CD4-positive, alpha-beta T cell treated with Interleukin-15 for 4 hours (primary cell): Measurements from ENCODE around the gene ACVR1B.

Experiments
- DNase-seq: peaks from one replicate; pipeline ENCODE4 v3.0.0-alpha.2; 2020; ENCODE audit warnings: low spot score

ACVR1B gene

DNA sequence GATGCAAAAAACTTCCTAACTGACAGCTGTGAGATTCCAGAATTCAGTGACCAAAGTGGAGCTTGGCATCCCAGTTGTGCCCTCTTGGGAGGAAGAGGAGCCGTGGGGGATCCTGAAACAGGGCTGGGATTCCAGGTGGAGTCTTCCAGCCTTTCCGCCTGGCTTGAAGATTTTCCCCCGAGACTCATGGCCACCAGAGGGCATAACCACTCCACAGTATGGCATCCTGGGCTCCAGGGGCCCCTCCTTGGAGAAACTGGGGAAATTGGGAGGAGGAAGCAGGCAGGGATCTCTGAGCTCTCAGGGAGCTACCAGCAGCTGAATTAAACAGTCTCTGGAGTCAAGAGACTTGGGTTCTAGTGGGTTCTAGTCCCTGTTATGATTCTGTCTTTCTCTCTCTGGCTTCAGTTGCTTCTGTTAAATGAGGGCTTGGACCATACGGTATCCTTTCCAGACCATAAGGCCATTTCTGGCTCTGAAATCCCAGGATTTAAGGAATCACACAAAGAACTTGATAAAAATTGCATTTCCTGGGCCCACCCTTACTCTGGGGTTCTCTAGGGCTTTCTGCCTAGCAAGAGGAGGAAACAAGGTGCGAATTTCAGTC, 52.6 kb downstream of the ACVR1B start:
- DNase-seq: no peak

DNA sequence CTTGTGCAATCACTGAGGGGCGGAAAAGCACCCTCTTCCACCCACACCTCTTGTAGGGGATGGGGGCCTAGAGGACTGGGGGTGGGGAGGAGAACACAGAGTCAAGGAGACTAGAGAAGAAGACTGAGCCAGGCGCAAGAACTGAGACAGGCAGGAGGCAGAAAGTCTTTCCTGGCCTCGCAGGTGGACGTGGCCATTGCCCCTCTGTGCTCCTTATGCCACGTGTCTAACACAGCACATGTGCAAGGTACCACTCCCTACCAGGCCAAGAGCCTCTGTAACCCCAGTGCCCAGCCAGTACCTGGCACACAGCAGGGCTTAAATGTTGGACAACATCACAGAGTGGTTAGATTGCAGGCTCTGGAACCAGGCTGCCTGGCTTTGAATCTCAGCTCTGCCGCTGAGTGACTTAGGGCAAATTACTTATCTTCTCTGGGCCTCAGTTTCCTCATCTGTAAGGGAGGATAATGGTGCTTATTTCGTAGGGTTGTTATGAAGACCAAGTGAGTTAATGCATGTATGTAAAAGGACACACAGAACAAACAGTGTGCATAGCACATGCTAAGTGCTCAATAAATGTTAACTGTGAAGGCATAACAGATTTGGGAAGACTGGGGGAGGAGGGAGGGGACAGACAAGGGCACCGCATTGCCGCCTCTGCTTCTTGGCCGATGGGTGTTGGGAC, 53.9 kb downstream of the ACVR1B start:
- DNase-seq: no peak

DNA sequence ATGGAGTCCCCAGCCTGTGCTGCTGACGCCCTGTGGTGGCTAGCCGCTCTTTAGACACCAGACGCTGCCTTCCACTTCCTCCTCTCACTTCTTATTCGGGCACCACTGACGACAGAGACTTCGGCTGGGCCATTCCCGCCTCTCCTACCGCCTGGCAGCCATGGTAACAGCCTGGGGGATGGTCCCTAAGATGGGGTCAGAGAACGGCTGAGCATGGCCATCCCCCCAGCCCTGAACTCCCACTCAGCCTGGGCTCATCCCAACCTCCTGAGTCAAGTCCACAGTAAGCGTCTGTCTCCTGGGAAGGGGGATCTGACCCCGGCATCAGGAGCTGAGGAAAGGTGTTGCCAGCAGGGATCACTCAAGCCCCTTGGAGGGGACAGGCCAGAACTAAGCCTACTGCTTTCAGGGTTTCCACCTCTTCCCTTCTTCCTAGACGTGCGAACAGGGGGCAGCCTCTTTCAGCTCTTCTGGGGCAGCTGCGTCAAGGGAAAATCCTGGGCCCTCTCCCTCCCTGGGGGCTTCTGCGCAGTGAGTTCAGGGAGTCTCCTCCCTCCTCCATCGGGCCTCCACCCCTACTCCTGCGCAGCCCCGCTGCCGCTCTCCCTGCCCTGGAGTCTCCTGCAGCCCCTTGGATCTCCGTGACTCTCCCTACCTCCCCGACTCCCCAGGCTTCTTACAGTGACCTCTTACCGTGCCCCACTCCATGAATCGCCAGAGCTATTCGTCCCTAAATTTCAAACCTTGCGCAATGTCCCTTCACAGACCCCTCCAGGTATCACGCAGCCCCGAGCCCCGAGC, 54.6 kb downstream of the ACVR1B start:
- DNase-seq: no peak

DNA sequence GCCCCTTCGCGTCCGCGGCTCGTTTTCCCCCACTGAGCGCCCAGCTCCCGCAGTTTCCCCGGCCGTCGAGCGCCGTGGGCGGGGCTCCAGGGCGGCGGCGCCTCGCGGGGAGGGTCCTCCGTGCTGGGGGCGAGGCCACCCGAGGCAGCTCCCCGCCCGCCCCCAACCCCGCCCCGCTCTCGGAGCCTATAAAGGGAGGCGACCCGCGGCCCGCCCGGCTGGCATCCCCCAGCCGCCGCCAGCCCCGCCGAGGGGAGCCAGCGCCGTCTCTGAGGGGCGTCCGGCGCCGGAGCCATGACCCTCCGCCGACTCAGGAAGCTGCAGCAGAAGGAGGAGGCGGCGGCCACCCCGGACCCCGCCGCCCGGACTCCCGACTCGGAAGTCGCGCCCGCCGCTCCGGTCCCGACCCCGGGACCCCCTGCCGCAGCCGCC, 55.2 kb downstream of the ACVR1B start, which contains the start of gene TAMALIN:
Gene TAMALIN, plus strand, starts transcription at position 221 of the 432 bp plus-strand sequence. Its CDS starts 74 bp downstream, at position 295.
- DNase-seq: peak; percentile 80

DNA sequence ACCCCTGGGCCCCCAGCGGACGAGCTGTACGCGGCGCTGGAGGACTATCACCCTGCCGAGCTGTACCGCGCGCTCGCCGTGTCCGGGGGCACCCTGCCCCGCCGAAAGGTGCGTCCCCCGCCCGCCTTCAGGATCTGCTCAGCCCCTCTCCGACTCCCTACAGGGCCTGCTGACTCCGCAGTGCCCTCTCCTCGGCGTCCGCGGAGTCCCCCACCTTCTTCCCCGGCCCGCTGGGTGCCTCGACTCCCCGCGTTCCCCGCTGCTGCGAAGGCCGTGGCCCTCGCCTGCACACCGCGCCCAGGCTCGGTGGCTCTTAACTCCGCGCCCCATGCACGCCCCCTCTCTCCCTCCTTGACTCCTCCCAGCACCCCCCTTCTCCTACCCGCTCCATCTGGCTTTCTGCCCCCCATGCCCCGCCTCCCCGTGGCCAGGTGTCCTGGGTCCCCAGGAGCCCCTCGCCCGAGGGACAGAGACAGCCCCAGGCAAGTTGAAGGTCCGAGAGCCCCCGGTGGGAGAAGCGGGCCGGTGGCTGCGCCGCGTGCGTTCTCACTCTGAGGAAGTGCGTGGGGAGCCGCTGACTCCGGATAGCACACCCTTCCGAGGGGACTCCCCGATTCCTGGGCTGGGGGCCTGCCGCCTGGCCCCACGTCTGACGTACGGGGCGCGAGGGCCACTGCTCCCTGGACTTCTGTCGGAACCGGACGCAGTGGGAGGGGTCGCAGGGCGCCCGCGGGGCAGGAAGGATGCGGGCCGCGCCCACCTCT, 55.8 kb downstream of the ACVR1B start:
- DNase-seq: peak; percentile 30

- no peak for DNase-seq
These were observed 56.5 kb downstream of the ACVR1B start for GRCh38 chr12:52007982-52008510.

GRCh38 chr12:52009081-52009751, 57.7 kb downstream of the ACVR1B start:
- no peak for DNase-seq

DNA sequence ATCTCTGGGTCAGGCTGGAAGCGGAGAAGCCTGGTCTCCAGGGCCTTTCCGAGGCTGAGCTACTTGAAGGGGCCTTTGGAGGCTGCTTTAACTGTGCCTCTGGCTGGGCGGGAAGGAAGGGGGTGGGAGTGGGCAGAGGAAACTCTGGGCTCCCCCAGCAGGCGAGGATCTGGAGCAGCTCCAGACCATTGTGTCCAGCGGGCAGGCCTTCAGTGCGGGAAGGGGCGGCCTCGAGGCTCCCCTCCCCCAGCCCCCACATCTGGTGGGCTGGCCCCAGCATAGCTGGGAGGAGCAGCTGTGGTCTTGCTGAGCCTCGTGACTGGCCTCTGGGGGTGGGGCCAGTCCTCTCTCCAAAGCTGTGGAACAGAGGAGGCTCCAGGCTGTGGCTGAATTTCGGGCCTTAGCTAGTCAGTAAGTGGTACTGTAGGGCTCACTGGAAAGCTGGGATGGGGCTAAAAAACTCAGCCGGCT, 58.7 kb downstream of the ACVR1B start:
- no peak for DNase-seq

DNA sequence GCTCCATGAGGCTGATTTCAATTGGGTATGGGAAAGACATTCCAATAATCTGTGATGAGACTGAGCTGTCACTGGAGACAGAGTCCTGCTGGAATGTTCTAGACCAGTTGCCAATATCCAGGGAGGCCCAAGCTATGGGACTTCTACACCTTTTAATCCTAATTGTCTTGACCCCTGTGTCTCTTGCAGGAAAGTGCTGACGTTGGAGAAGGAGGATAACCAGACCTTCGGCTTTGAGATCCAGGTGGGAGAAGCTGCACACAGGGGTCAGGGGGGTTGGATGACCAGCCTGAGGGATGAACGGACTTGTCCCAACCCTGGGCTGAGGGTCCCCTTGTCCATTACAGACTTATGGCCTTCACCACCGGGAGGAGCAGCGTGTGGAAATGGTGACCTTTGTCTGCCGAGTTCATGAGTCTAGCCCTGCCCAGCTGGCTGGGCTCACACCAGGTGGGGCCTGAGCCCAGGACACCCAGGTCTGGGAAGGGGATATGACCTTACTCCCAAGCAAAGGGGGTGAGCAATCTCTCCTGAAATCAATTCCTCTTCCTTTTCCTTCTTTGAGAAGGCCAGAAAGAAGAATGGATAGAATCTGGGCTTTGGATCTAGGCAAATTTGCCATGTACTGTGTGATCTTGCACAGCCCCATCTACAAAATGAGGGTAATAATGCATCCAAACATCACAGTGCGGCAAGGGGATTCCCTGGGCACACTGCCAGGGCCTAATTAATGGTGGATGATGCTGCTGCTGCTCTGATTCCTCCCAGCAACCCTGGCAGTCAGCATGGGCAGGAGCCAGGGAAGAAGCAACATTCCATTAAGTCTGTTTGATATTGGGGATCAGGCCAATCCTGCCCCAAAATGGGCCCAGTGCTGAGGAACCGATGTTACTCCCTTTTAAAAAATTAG, 59.4 kb downstream of the ACVR1B start:
- DNase-seq: no peak

DNA sequence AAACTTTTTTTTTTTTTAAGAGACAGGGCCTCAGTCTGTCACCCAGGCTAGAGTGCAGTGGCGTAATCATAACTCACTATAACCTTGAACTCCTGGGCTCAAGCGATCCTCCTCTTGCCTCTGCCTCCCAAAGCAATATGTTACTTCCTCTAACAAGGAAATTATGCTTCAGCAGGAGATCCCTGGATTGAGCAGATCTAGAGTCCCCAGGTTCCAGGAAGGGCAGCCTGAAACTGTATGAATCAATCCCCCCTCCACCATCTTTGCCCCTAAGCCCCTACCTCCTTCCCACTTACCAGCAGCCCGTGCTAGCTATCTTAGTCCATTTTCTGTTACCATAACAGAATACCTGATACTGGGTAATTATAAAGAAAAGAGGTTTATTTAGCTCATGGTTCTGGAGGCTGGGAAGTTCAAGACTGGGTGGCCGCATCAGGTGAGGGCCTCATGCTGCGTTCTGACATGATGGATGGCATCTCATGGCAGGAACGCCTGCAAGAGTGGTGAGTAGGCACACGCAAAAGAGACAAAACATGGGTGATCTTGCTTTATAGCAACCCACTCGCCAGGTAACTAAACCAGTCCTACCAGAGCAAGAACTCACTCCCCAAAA, 60.2 kb downstream of the ACVR1B start:
- no peak for DNase-seq

GRCh38 chr12:52013626-52014310, 62.3 kb downstream of the ACVR1B start:
- no peak for DNase-seq

- DNase-seq: no peak
These were observed 63.4 kb downstream of the ACVR1B start for GRCh38 chr12:52014567-52015530.

GRCh38 chr12:52015532-52016041, 64.1 kb downstream of the ACVR1B start:
- no peak for DNase-seq

DNA sequence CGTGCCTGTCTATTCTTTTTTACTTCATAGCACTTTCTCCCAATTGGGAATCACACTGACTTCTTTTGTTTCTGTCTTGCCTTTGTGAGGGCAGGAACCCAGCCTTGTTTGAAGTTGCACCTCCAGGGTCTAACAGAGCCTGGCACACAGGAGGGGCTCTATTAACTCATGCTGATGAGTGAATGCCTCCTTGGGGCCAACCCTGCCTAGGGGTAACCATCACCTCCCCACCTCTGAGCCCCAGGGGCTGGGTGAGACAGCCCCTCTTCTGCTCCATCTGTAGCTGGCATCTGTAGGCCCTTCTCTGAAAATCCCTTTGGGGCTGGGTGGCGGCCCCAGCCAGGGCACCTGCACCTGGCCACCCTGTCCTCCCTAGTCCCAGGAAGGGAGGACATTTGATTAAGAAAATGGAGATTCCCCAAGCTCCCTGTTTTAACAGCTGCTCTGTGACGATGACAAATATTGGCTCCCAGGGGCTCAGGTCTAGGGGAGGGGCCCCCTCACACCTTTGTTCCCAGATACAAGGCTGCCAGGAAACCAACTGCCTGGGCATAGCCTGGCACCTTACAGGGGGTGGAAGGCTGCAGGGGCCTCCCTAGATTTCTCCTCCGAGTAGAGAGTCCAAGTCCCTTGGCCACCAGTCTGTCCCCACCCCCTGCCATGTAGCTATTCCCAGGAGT, 67.1 kb downstream of the ACVR1B start:
- no peak for DNase-seq

DNA sequence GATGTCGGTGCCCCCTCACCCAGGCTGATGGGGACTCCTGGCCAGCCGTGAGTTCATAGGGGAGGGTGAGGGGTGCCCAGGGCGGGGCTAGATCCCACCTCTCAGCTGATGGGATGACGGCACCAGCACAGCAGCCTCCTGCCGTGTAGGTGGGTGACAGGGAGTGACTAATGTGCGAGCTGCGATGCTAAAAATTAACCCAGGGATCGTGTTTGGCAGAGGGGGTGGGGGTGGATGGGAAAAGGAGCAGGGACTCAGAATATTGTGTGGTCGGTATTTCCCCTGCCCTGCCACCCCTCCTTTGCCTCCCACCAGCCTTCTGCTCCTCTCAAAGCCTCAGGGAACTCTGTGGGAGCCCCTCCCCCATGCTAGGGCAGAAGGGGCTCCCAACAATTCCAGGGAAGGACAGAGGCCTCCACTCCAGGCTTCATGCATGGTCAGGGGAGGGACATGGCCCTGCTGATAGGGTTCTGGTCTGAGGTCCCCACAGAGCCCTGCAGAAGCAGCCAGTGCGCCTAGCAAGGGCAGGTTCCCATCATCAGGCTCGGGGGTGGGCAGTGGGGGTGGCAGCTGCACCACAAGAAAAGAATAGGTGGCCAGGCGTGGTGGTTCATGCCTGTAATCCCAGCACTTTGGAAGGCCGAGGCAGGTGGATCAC, 67.7 kb downstream of the ACVR1B start:
- DNase-seq: no peak

GRCh38 chr12:52020539-52021336, 69.2 kb downstream of the ACVR1B start:
- peak; percentile 66 for DNase-seq
